ENCODE results near the gene CALML3.

DNA sequence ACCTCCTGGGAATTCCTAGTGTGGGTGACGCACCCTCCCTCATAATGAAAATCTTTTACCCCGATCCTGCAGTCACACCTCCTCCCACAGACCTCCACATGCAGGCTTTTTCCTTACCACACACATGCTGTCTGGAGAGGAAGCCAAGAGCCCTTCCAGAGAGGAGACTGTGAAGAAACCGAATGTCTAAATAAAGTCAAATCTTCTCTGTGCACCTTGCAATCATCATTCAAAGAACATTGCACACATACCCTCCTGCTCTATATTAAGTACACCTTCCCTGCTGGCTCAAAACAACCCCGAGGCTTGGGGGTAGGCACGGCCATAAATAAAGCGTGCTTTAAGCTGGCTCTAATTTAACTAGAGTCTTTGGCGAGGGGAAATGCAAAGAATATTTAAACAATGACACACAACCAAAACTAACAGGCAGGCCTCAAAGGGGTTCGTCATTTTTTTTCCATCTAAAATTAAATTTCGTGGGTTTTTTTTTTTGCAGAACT is 34.9 kb downstream of the CALML3 start:
- TF ChIP-seq, protein P1, sequence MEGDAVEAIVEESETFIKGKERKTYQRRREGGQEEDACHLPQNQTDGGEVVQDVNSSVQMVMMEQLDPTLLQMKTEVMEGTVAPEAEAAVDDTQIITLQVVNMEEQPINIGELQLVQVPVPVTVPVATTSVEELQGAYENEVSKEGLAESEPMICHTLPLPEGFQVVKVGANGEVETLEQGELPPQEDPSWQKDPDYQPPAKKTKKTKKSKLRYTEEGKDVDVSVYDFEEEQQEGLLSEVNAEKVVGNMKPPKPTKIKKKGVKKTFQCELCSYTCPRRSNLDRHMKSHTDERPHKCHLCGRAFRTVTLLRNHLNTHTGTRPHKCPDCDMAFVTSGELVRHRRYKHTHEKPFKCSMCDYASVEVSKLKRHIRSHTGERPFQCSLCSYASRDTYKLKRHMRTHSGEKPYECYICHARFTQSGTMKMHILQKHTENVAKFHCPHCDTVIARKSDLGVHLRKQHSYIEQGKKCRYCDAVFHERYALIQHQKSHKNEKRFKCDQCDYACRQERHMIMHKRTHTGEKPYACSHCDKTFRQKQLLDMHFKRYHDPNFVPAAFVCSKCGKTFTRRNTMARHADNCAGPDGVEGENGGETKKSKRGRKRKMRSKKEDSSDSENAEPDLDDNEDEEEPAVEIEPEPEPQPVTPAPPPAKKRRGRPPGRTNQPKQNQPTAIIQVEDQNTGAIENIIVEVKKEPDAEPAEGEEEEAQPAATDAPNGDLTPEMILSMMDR (IDR thresholded peaks at IDR 0.05; ENCODE audit: poor library complexity, severe bottlenecking), result no peak
- TF ChIP-seq POLR2AphosphoS5 (IDR thresholded peaks at IDR 0.05), result no peak
- TF ChIP-seq SMC3 (conservative IDR thresholded peaks at IDR 0.05; ENCODE audit: poor library complexity), result no peak

All from neural cell (in vitro differentiated cells).